ENCODE measurements around the gene ADORA2B. TPM values are rescaled to one million over a fixed set of nuclear protein-coding genes. Genes with fewer than 3 reads are reported as not detected.

Gene ADORA2B
- total and polyA plus RNA-seq, 3 experiments from 2014 or later: 0.88 to 1.2 (median 0.95) TPM

GRCh38 chr17:15963670-15964110 lies 18.8 kb downstream of the ADORA2B start:
- Histone ChIP-seq H3K9me3 (ENCODE audit: low read length) (no peaks in the 10 kb centered on the region), H3K4me1 (ENCODE audit: insufficient read depth, low read length) (peaks cover 18% of the 10 kb centered on the region), H3K36me3 (ENCODE audit: insufficient read depth, low read length) (no peaks in the 10 kb centered on the region), H3K27me3 (ENCODE audit: insufficient read depth, low read length, poor library complexity, severe bottlenecking) (no peaks in the 10 kb centered on the region), H3K4me3 (ENCODE audit: low read length) (no peak overlapping the region), H3K27ac (ENCODE audit: low read depth, low read length) (no peak overlapping the region)
- CTCF ChIA-PET: no interaction called here
- no peak for DNase-seq
- Mint-ChIP-seq H3K36me3 (no peaks in the 10 kb centered on the region), H3K27me3 (peaks cover 2 to 5% of the 10 kb centered on the region in 2 donors), H3K27ac (no peak overlapping the region), H3K9me3 (no peaks in the 10 kb centered on the region), H3K4me1 (peaks cover 6 to 15% (median 12%) of the 10 kb centered on the region in 3 donors), H3K4me3 (no peak overlapping the region)
- POLR2A ChIA-PET: no interaction called here

- no peaks in the 10 kb centered on the region for H3K36me3 ChIP-seq (ENCODE audit: insufficient read depth, low read length)
- no peak overlapping the region for H3K4me3 ChIP-seq (ENCODE audit: low read length)
- Mint-ChIP-seq H3K4me1 (peaks cover 0 to 3% (median 0%) of the 10 kb centered on the region in 3 donors), H3K27ac (no peak overlapping the region), H3K36me3 (no peaks in the 10 kb centered on the region), H3K9me3 (no peaks in the 10 kb centered on the region), H3K4me3 (no peak overlapping the region), H3K27me3 (peaks cover 2 to 11% of the 10 kb centered on the region in 2 donors)
- no peak overlapping the region for H3K27ac ChIP-seq (ENCODE audit: low read depth, low read length)
- peaks cover 14% of the 10 kb centered on the region for H3K4me1 ChIP-seq (ENCODE audit: insufficient read depth, low read length)
- POLR2A ChIA-PET: no interaction called here
- no peaks in the 10 kb centered on the region for H3K9me3 ChIP-seq (ENCODE audit: low read length)
- H3K27me3 ChIP-seq (ENCODE audit: insufficient read depth, low read length, poor library complexity, severe bottlenecking): no peaks in the 10 kb centered on the region
- DNase-seq: no peak
- CTCF ChIA-PET: interaction anchor here (0.9 to 2.2 kb wide), 2 partner anchors 10 to 22 kb away, joined by 4 to 7 read pairs; partner anchors contain the start of gene ADORA2B
These were observed 20.6 kb downstream of the ADORA2B start for GRCh38 chr17:15965528-15965927.

DNA sequence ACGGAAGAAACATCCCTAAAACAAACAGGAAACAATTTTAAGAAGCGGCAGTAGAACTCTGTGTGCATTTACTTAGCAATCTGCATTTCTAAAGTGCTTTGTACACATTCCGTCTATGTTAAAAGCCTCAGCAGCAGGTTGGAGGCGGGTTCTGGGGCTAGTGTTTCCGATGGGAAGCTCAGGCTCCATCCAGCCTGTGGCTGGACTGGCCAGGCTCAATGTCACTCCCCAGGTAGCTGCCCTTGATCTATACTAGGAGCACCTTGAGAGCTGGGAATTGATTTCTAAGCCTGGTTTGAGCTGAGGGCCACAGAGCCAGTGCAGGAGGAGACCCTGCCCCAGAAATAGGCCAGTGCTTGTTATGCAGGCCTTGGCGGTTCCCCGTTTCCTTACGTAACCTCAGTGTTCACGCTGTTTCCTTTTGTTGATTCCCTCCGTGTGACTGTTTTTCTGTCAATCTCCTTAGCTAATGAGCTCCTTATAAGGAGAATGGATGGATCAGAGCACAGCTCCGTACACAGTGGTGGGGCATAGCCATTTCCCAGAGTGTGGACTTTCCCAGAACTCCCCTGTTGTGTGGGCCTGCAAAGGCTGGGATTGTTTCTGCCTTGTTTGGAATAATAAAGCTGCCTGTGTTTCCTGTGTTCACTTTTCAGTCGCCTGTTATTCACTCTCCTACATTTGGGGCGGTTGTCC lies 21.4 kb downstream of the ADORA2B start:
- peaks cover 2 to 11% of the 10 kb centered on the region in 2 donors for H3K27me3 Mint-ChIP-seq

DNA sequence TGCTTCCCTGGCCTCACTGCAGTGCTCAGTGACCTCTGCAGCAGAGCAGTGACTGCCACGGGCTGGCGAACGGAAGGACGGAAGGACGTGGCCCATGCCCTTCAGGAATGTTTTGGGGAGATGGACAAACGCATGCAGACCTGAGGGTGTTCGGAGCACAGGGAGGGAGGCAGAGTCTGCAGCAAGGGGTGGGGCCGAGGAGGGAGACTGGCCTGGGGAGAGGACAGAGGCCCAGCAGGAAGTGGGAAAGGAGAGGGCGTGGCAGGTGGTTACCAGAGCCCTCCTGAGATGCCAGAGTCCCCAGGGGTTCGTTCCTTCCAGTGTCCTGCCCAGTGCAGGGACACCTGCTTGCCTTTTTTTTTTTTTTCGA lies 21.9 kb downstream of the ADORA2B start:
- Mint-ChIP-seq H3K27me3 (peaks cover 2 to 11% of the 10 kb centered on the region in 2 donors), H3K4me1 (peaks cover 0 to 3% (median 0%) of the 10 kb centered on the region in 3 donors), H3K9me3 (no peaks in the 10 kb centered on the region), H3K4me3 (peak overlapping the region in 1 of 7 donors; percentile 12), H3K27ac (no peak overlapping the region), H3K36me3 (no peaks in the 10 kb centered on the region)
- no peaks in the 10 kb centered on the region for H3K27me3 ChIP-seq (ENCODE audit: insufficient read depth, low read length, poor library complexity, severe bottlenecking)
- no peaks in the 10 kb centered on the region for H3K36me3 ChIP-seq (ENCODE audit: insufficient read depth, low read length)
- no peak for DNase-seq
- peak overlapping the region; percentile 6 for H3K4me3 ChIP-seq (ENCODE audit: low read length)
- H3K4me1 ChIP-seq (ENCODE audit: insufficient read depth, low read length): peaks cover 14% of the 10 kb centered on the region
- ChIA-PET POLR2A (no interaction called here), CTCF (interaction anchor here (2.2 kb wide), 1 partner anchor 23 kb away, joined by 7 read pairs; the partner anchor contains the start of gene ADORA2B)
- H3K9me3 ChIP-seq (ENCODE audit: low read length): no peaks in the 10 kb centered on the region
- no peak overlapping the region for H3K27ac ChIP-seq (ENCODE audit: low read depth, low read length)

More for the DNA sequence above, 21.4 kb downstream of the ADORA2B start:
- Mint-ChIP-seq H3K4me3 (peak overlapping the region in 1 of 7 donors; percentile 12), H3K27ac (no peak overlapping the region), H3K36me3 (no peaks in the 10 kb centered on the region), H3K4me1 (peaks cover 0 to 3% (median 0%) of the 10 kb centered on the region in 3 donors), H3K9me3 (no peaks in the 10 kb centered on the region)
- H3K27ac ChIP-seq (ENCODE audit: low read depth, low read length): peak overlapping the region; percentile 10
- CTCF ChIA-PET: interaction anchor here (2.2 kb wide), 1 partner anchor 22 kb away, joined by 7 read pairs; the partner anchor contains the start of gene ADORA2B
- H3K27me3 ChIP-seq (ENCODE audit: insufficient read depth, low read length, poor library complexity, severe bottlenecking): no peaks in the 10 kb centered on the region
- no peaks in the 10 kb centered on the region for H3K9me3 ChIP-seq (ENCODE audit: low read length)
- peaks cover 14% of the 10 kb centered on the region for H3K4me1 ChIP-seq (ENCODE audit: insufficient read depth, low read length)
- POLR2A ChIA-PET: no interaction called here
- peak overlapping the region; percentile 6 for H3K4me3 ChIP-seq (ENCODE audit: low read length)
- no peaks in the 10 kb centered on the region for H3K36me3 ChIP-seq (ENCODE audit: insufficient read depth, low read length)
- DNase-seq: peak in 1 of 5 donors; percentile 23

GRCh38 chr17:15967706-15968399 lies 22.9 kb downstream of the ADORA2B start:
- Mint-ChIP-seq H3K27me3 (peaks cover 2 to 11% of the 10 kb centered on the region in 2 donors), H3K27ac (no peak overlapping the region), H3K9me3 (no peaks in the 10 kb centered on the region), H3K4me3 (no peak overlapping the region), H3K36me3 (no peaks in the 10 kb centered on the region), H3K4me1 (peaks cover 0 to 3% (median 0%) of the 10 kb centered on the region in 3 donors)
- no peak for DNase-seq
- Histone ChIP-seq H3K4me1 (ENCODE audit: insufficient read depth, low read length) (peaks cover 14% of the 10 kb centered on the region), H3K27me3 (ENCODE audit: insufficient read depth, low read length, poor library complexity, severe bottlenecking) (no peaks in the 10 kb centered on the region), H3K4me3 (ENCODE audit: low read length) (no peak overlapping the region), H3K36me3 (ENCODE audit: insufficient read depth, low read length) (no peaks in the 10 kb centered on the region), H3K9me3 (ENCODE audit: low read length) (no peaks in the 10 kb centered on the region), H3K27ac (ENCODE audit: low read depth, low read length) (no peak overlapping the region)
- ChIA-PET CTCF (no interaction called here), POLR2A (no interaction called here)

GRCh38 chr17:15969463-15969862 lies 24.5 kb downstream of the ADORA2B start:
- Histone ChIP-seq H3K9me3 (ENCODE audit: low read length) (no peaks in the 10 kb centered on the region), H3K4me1 (ENCODE audit: insufficient read depth, low read length) (peaks cover 14% of the 10 kb centered on the region), H3K36me3 (ENCODE audit: insufficient read depth, low read length) (no peaks in the 10 kb centered on the region), H3K27me3 (ENCODE audit: insufficient read depth, low read length, poor library complexity, severe bottlenecking) (no peaks in the 10 kb centered on the region), H3K27ac (ENCODE audit: low read depth, low read length) (no peak overlapping the region), H3K4me3 (ENCODE audit: low read length) (no peak overlapping the region)
- H3K36me3 Mint-ChIP-seq: peaks cover 0 to 2% (median 0%) of the 10 kb centered on the region in 3 donors
- peak overlapping the region in 1 of 8 donors; percentile 58 for H3K27ac Mint-ChIP-seq
- H3K27me3 Mint-ChIP-seq: peaks cover 2 to 11% of the 10 kb centered on the region in 2 donors
- ChIA-PET POLR2A (no interaction called here), CTCF (no interaction called here)
- H3K9me3 Mint-ChIP-seq: no peaks in the 10 kb centered on the region
- peaks cover 0 to 3% (median 0%) of the 10 kb centered on the region in 3 donors for H3K4me1 Mint-ChIP-seq
- no peak overlapping the region for H3K4me3 Mint-ChIP-seq
- no peak for DNase-seq

GRCh38 chr17:15970500-15970899 lies 25.6 kb downstream of the ADORA2B start:
- Mint-ChIP-seq H3K36me3 (peaks cover 0 to 12% (median 0%) of the 10 kb centered on the region in 3 donors), H3K9me3 (no peaks in the 10 kb centered on the region), H3K27me3 (peaks cover 0 to 11% of the 10 kb centered on the region in 2 donors), H3K4me1 (peaks cover 0 to 3% (median 0%) of the 10 kb centered on the region in 3 donors), H3K27ac (no peak overlapping the region), H3K4me3 (no peak overlapping the region)
- no peak for DNase-seq
- peaks cover 14% of the 10 kb centered on the region for H3K4me1 ChIP-seq (ENCODE audit: insufficient read depth, low read length)
- H3K27ac ChIP-seq (ENCODE audit: low read depth, low read length): no peak overlapping the region
- no peaks in the 10 kb centered on the region for H3K9me3 ChIP-seq (ENCODE audit: low read length)
- H3K27me3 ChIP-seq (ENCODE audit: insufficient read depth, low read length, poor library complexity, severe bottlenecking): no peaks in the 10 kb centered on the region
- no peaks in the 10 kb centered on the region for H3K36me3 ChIP-seq (ENCODE audit: insufficient read depth, low read length)
- ChIA-PET POLR2A (no interaction called here), CTCF (no interaction called here)
- H3K4me3 ChIP-seq (ENCODE audit: low read length): no peak overlapping the region

DNA sequence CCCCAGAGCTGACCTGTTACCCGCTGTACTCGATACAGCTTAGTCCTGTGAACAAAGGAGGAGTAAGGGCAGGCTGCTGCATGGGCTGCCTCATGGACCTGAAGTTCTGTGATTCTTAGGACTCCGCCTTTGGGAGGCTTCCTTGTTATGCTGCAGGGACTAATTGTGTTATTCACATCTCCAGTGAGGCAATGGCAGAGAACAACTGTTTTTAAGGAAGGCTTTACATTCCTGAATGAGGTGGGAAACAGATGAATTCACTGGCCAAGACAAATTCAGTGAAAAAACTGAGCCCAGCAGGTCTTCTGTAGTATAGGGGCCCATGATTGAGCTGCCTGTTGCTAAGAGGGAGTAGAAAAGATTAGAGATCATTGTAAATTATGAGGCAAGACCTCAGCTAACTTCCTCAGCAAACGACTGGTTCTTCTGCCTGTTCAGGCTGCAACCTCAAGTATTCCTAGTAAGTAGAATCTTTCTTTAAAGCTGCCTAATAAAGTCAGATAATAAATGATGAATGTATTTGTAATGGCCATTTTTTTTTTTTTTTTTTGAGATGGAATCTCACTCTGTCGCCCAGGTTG lies 26.3 kb downstream of the ADORA2B start:
- no peaks in the 10 kb centered on the region for H3K9me3 Mint-ChIP-seq
- POLR2A ChIA-PET: no interaction called here

More for the DNA sequence above, 26.3 kb downstream of the ADORA2B start:
- Histone ChIP-seq H3K27me3 (ENCODE audit: insufficient read depth, low read length, poor library complexity, severe bottlenecking) (no peaks in the 10 kb centered on the region), H3K4me1 (ENCODE audit: insufficient read depth, low read length) (peaks cover 12% of the 10 kb centered on the region), H3K36me3 (ENCODE audit: insufficient read depth, low read length) (no peaks in the 10 kb centered on the region), H3K9me3 (ENCODE audit: low read length) (no peaks in the 10 kb centered on the region), H3K4me3 (ENCODE audit: low read length) (no peak overlapping the region), H3K27ac (ENCODE audit: low read depth, low read length) (no peak overlapping the region)
- H3K27ac Mint-ChIP-seq: no peak overlapping the region
- peaks cover 0 to 3% (median 0%) of the 10 kb centered on the region in 3 donors for H3K4me1 Mint-ChIP-seq
- DNase-seq: no peak
- H3K27me3 Mint-ChIP-seq: peaks cover 0 to 11% of the 10 kb centered on the region in 2 donors
- peaks cover 0 to 15% (median 0%) of the 10 kb centered on the region in 3 donors for H3K36me3 Mint-ChIP-seq
- CTCF ChIA-PET: no interaction called here
- no peak overlapping the region for H3K4me3 Mint-ChIP-seq
